ENCODE measurements around the gene KRTAP5-11.
"Not testable (repeated sequence)": the region's sequence is repeated elsewhere in the genome, so short reads cannot be mapped to it uniquely, and the experiment has no call there.

The KRTAP5-11 gene

GRCh38 chr11:71580057-71581003 lies 2.3 kb downstream of the KRTAP5-11 start:
- peak; percentile 79 for DNase-seq (ENCODE audit: low spot score)

DNA sequence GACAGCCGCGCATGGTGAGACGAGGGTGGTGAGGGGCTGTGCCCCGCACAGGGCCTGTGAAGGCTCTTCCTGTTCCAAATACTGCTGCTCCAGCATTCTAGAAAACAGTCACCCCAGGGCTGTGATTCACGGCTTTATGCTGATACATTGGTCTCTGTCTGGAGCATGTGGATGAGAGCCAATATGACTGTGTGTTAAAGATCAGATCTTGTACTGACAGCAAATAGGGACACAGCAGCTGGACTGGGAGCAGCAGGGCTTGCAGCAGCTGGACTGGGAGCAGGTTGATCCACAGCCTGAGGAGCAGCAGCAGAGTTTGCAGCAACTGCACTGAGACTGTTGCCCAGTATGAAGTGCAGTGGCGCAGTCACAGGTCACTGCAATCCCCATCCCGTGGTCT lies 3.2 kb downstream of the KRTAP5-11 start:
- DNase-seq (ENCODE audit: low spot score): not testable (repeated sequence)

GRCh38 chr11:71577469-71578004 lies 5.1 kb downstream of the KRTAP5-11 start:
- no peak for DNase-seq (ENCODE audit: low spot score)

- not testable (repeated sequence) for DNase-seq (ENCODE audit: low spot score)
Measured at GRCh38 chr11:71576688-71577465, 5.8 kb downstream of the KRTAP5-11 start.

DNA sequence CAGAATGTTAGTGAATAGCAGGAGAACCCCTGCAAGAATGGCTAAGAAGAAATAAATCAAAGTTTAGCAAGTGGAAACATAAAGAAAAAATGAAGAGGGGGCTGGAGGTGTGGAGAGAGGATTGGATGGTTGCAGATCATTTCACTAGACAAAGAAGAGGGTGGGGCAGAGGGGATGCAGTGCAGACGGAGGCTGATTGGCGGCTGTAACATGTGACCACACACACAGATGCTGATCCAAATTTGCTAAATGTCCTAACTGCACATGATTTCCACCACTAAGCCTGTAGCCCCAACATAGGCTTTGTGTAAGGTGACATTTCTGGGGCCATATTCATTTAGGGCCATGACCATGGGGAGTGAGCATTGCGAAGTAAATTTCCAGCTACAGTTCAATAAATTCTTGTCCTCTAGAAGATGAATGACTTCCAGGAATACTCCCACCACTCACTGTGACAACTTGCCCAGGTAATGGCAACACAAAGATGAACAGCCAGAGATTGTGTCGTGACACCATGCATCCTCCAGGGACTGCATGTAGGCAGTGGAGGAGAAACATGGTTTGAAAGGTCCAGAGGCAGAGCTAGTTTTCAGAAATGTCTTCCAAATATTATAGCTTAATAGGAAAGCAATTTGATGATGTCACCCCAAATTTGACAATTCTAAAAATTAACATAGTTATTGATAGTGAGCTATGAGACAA lies 6.8 kb downstream of the KRTAP5-11 start:
- no peak for DNase-seq (ENCODE audit: low spot score)

- no peak for DNase-seq (ENCODE audit: low spot score)
Measured at GRCh38 chr11:71574418-71574817, 8.3 kb downstream of the KRTAP5-11 start.

DNA sequence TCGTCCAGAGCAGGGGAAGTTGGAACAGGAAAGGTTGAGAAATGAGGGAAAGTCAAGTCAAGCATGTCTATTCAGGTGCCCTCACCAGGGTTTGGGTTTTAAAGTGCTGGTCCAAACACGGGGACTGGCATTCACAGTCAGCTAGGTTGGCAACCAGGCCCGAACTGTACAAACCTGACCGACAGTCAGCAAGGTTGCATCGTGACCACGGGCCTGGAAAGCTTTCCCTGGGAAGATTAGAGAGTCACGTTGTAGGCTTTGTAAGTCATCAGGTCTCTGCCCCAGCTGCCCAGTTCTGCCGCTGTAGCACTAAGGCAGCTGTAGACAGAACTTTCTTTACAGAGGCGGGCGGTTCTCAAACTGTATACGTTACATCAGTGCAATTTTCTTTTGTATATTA lies 9.9 kb downstream of the KRTAP5-11 start:
- DNase-seq (ENCODE audit: low spot score): no peak

DNA sequence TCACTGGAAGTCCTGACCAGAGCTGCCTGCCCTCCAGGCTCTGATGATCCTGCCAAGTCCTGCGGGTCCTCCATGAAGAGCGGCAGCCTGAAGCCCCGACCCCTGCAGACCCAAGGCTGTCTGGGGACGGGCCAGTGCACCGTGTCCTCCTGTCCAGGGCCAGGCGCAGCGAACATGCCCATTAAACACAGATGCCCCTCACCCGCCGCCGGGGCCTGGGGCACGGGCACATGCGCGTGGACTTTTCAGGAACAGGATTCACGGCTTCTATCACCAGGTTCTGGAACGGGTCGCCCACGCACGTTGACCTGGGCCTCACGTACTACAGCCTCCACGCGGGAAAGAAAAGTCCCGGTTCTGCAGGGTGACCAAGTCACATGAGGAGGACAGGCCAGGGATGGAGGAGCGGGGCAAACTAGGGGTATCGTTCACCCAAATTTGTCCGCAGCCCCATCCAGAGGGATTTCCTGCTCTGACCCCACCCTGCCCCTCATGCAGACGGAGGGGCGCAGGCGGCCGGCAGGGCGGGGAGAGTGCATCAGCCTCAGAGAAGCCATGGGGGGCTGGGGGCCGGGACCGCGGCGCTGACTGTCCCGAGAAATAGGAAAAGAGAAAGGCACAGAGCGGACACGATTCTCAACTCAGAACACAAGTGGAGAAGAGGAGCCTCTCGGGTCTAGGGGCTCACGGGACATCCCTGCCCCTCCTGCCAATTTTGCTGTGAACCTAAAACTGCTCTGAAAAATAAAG lies 11.4 kb downstream of the KRTAP5-11 start:
- DNase-seq (ENCODE audit: low spot score): not testable (repeated sequence)

- no peak for DNase-seq (ENCODE audit: low spot score)
Measured at GRCh38 chr11:71568704-71569349, 13.8 kb downstream of the KRTAP5-11 start.

GRCh38 chr11:71567633-71568032 lies 15.0 kb downstream of the KRTAP5-11 start:
- not testable (repeated sequence) for DNase-seq (ENCODE audit: low spot score)

GRCh38 chr11:71566626-71567599 lies 15.8 kb downstream of the KRTAP5-11 start:
- not testable (repeated sequence) for DNase-seq (ENCODE audit: low spot score)

GRCh38 chr11:71566081-71566620 lies 16.5 kb downstream of the KRTAP5-11 start:
- no peak for DNase-seq (ENCODE audit: low spot score)

DNA sequence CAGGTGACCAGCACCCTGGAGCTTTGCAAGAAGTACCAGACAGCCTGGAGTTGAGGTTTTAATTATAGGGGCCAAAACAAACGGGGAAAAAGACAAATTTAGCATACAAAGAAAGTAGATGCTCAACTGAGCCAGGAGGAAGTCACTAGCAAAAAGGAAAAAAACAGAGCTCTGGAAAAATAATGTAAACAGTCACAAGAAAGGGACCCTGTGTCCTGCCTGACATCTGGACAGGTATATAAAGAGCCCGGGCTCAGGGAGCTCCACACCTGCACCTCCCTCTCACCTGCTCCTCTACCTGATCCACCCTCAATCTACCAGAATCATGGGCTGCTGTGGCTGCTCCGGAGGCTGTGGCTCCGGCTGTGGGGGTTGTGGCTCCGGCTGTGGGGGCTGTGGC lies 17.4 kb downstream of the KRTAP5-11 start, which contains the start of gene KRTAP5-10:
KRTAP5-10 (plus strand) TSS at position 301 of the 400 bp plus-strand sequence; CDS start at position 326, 25 bp downstream.
- DNase-seq (ENCODE audit: low spot score): no peak

DNA sequence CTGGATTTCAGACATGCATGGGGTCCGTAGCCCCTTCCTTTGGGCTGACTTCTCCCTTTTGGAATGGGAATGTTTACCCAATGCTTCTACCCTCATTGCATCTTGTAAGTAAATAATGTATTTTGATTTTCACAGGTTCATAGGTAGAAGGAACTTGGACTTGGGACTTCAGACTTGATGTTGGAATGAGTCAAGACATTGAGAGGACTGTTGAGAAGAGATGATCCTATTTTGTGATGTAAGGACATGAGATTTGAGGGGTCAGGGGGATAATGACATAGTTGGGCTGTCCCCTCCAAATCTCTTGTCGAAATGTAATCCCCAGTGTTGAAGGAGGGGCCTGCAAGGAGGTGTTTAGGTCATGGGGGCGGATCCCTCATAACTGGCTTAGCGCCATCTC lies 18.2 kb downstream of the KRTAP5-11 start:
- no peak for DNase-seq (ENCODE audit: low spot score)

DNA sequence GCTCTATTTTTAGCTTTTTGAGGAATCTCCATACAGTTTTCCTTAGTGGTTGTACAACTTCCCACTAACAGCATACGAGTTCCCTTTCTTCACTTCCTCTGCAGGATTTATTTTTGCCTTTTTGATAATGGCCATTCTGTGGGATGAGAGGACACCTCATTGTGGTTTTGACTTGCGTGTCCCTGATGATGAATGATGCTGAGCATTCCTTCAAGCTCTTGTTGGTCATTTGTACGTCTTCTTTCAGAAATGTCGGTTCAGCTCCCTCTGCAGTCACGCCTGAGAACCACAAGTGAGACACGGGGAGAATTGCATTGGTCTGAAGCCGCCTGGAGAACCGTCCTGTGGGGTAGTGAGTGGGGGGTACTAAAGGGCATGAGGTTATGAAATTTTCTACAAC lies 19.3 kb downstream of the KRTAP5-11 start:
- peak; percentile 51 for DNase-seq (ENCODE audit: low spot score)

DNA sequence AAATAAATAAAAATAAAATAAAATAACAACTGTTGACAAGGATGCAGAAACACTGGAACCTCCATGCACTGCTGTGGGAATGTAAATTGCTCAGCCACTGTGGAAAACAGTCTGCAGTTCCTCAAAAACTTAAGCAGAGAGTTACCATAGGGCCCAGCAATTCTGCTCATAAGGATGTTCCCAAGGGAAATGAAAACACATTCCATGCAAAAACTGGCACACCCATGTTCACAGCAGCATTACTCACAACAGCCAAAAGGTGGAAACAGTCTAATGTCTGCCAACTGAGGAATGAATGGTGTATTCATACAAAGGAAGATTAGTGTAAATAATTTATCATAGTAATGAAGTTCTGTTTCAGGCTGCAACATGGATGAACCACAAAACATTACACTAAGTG lies 20.6 kb downstream of the KRTAP5-11 start:
- DNase-seq (ENCODE audit: low spot score): no peak

DNA sequence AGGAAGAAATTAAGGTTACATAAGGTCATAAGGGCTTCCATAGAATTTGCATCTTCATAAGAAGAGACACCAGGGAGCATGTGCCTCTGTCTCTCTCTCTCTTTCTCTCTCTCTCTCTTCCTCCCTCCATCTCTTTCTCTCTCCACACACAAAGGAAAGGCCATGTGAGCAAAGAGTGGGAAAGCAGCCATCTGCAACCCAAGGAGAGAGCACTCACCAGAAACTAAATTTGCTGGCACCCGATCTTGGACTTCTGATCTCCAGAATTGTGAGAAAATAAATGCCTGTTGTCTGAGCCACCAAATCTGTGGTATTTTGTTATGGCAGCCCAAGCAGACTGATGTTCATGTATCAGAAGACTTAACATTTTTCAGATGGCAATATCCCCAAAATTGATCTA lies 23.7 kb downstream of the KRTAP5-11 start:
- DNase-seq (ENCODE audit: low spot score): no peak

DNA sequence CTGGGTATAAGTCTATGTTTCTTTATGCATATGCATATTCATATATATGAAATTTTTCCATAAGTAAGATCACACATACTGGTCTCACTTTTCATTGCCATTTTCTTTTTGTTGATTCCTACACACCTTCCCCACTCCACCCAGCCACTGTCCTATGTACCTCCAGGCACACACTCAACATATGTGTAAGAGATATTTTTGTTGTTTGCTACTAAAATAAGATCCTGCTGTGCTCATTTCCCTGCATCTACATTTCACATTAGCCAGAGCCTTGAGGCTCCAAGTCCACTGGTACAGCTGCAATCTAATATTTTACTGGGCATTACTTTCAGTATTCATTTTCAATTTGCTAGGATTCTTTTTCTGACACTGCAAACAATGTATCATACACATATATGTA lies 25.4 kb downstream of the KRTAP5-11 start:
- no peak for DNase-seq (ENCODE audit: low spot score)

- no peak for DNase-seq (ENCODE audit: low spot score)
Measured at GRCh38 chr11:71556018-71556417, 26.7 kb downstream of the KRTAP5-11 start.
